DMS53 (cell line): Measurements from ENCODE around the gene EXT2.

ENCODE experiments used
- DNase-seq: peaks from one replicate; lab custom pipeline; 2025; lab: John Stamatoyannopoulos, UW

Gene EXT2

GRCh38 chr11:44095506-44096359 lies at the start of gene EXT2:
Gene EXT2, plus strand, starts transcription at chr11:44095678. Its CDS starts 12,035 bp downstream, at chr11:44107713.
- DNase-seq: peak; percentile 87

GRCh38 chr11:44046182-44046581 lies 49.3 kb upstream of the EXT2 start:
- no peak for DNase-seq

- no peak for DNase-seq
These were observed 48.2 kb upstream of the EXT2 start for GRCh38 chr11:44047298-44047697.

DNA sequence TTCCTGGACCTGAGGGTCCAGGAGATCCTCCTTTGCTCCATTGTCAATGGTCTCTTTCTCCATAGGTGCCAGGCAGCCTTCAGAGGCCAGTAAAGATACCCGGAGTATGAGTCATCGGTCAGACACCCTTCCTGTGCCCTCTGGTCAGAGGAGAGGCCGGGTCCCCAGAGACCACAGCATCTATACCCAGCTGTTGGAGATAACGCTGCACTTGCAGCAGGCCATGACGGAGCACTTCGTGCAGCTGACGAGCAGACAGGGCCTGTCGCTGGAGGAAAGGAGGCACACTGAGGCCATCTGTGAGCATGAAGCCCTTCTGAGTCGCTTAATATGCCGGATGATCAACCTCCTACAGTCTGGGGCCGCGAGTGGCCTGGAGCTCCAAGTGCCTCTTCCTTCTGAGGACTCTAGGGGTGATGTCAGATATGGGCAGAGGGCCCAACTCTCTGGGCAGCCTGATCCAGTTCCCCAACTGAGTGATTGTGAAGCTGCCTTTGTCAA lies 47.5 kb upstream of the EXT2 start, which contains the start of gene ACCSL:
ACCSL (plus strand) TSS at position 51 of the 501 bp plus-strand sequence; CDS start at position 107, 56 bp downstream.
- DNase-seq: no peak

GRCh38 chr11:44049832-44050231 lies 45.6 kb upstream of the EXT2 start:
- DNase-seq: no peak

DNA sequence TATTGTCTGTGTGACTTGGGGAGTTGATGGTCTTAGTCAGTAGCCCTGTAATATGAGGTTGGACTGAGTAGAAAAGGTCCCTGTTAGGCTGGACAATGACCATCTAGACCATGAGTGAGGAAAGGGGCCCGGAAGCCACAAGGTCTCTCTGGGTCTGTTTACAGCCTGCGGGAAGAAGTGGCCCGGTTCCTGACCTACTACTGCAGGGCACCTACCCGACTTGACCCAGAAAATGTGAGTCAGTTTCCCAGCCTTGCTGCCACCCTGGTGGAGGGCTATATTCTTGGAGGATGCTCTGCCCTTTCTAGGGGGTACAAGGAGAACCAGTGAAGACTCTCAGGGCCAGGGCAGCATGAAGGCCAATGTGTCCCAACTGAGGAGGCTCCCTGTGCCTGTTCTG lies 44.3 kb upstream of the EXT2 start:
- DNase-seq: no peak

- no peak for DNase-seq
These were observed 38.1 kb upstream of the EXT2 start for GRCh38 chr11:44057340-44057739.

GRCh38 chr11:44058275-44058674 lies 37.2 kb upstream of the EXT2 start:
- DNase-seq: no peak

GRCh38 chr11:44065161-44065661 lies 30.3 kb upstream of the EXT2 start:
- no peak for DNase-seq

DNA sequence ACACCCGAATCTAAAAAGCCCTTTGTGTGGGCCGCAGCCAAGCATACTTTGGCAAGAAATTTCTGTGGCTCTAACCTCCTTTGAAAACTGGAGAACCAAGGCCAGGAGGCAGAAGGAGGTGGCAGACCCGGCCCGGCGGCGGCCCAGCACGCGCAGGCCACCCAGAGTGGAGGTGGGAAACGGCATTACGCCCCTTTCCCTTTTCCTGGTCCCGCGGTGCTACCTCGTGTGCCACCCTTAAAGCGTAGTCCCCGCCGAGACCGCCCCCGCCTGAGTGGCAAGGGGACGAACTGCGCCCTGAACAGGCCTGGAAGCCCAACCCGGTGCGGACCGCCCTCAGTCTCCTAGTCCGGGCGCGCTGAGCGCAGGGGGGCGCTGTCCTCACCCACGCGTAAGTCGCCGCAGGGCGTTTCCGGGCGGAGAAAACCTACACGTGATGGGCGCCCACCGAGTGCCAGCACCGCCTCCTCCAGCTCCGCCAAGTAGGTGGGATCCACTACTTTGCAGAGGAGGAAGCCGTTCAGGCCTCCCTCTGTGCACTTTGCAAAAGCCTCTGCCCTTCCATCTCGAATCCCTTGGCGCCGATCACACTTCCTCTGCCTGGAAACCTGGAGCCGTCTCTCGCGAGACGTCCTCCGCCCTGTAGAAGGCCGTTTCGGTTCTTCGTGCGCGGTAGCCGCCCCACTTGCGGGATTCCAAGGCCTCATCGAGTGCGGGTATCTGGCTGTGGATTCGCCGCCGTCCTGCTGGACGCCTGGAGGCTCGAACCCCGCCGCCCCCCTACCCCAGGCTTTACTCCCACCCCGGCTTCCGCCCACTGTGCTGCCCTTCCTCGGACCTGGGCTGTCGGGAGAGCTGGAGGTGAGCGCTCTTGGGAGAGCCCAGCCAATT lies 29.4 kb upstream of the EXT2 start, which contains the start of gene ACCS:
ACCS (plus strand) TSS at position 430 of the 891 bp plus-strand sequence. CDS start 1,358 bp downstream, outside the sequence.
- DNase-seq: peak; percentile 94

DNA sequence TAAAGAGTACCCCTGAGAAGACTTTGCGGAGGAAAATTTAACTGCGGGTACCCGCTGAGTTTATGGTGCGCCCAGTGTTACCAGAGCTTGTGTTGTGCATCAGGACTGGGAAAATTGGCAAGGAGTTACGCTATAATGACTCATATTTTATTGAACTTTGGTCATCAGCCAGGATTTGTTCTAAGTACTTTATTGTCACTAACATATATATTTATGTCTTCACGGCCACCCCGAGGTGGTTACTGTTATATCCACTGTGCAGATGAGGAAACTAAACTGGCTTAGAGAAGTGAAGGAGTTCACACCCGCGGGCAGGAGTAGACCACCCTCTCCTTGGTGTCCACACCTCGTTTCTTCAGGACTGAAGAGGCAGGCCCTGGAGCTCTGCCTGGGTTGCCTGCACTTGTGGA lies 28.7 kb upstream of the EXT2 start:
- DNase-seq: peak; percentile 65

DNA sequence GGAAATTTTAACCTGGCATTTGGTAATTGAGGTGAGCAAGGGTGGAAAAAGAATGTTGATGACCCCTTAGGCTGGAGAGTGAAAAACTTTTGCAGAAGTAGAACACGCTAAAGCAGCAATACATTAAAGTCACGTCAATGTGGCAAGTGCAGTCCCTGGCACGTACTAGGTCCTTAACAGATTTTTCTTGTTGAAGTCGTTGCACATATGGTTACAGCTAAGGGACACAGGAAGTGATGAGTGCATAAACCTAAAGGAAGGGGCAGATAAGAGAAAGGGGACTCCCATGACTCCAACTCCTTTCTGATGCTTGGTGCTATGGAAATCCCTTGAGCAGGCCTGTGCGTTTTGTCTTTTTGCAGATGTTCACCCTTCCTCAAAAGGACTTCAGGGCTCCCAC lies 28.2 kb upstream of the EXT2 start:
- no peak for DNase-seq

GRCh38 chr11:44068180-44068579 lies 27.3 kb upstream of the EXT2 start:
- DNase-seq: no peak

DNA sequence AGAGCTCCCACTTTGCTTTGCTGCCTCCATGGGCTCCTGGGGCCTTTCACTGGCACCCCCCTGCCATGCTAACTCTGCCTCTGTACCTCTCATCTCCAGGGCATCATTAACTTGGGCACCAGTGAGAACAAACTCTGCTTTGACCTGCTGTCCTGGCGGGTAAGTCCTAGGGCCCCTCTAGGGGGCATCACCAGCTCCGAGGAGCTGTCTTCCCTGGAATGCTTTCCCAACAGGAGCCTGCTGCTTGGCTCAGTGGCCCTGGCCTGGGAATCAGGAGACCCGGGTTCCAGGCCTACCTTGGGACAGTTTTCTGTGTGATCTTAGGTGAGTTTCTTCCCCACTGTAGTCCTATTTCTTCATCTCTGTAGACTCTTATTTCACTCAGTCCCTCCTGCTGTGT lies 24.3 kb upstream of the EXT2 start:
- DNase-seq: no peak

DNA sequence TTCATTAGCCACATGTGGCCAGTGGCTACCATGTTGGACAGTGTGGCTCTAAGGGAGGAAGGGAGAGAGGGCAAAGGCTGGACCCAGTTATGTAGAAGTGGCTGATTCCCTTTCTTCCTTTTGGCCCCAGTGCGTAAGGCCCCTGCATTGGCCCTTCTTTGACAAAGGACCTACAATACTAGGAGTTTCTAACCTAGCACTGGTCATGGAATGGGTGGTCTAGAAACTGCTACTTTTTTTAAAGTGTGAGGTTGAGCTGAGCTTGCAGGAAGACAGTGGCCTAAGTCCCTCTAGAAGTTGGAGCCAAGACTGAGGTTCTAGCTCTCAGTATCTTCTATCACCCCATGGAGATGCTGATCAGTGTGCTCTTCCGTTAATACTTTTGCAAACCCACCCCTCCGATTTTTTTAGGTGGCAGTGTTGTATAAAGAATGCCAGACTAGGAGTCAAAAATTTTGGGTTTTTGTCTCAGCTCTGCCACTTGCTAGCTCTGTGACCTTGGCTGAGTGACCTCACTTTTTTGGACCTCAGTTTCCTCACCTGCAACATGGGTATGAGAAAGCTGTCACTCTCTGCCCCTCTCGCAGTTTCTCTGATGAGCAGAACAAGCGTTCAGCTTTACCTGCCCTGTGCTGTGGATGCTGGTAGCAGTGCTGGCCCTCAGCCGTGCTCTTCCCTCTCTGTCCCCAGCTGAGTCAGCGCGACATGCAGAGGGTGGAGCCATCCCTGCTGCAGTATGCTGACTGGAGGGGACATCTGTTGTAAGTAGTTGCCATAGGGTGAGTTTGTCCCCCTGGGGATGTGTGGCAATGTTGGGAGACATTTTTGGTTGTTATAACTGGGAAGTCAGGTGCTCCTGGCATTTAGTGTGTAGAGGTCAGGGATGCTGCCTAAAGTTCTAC lies 22.5 kb upstream of the EXT2 start:
- no peak for DNase-seq

GRCh38 chr11:44078794-44079193 lies 16.7 kb upstream of the EXT2 start:
- DNase-seq: no peak

DNA sequence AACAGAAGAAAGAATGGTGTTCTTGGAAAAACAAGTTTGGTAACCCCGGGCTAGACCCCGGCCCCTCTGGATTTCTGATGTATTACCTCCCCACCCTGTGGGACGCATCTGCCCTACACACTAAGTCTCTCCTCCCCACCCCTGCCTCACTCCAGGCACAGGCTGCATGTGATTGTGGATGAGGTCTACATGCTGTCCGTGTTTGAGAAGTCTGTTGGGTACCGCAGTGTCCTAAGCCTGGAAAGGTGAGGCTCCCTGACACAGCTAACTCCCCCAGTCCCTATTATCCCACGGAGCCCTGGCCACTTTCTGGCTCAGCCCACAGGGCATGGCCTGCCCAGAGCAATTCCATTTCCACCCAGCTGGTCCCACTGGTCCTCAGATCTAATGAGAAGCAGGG lies 16.1 kb upstream of the EXT2 start:
- no peak for DNase-seq

- no peak for DNase-seq
These were observed 14.5 kb upstream of the EXT2 start for GRCh38 chr11:44080951-44081350.

- DNase-seq: no peak
These were observed 12.8 kb upstream of the EXT2 start for GRCh38 chr11:44082645-44083044.

DNA sequence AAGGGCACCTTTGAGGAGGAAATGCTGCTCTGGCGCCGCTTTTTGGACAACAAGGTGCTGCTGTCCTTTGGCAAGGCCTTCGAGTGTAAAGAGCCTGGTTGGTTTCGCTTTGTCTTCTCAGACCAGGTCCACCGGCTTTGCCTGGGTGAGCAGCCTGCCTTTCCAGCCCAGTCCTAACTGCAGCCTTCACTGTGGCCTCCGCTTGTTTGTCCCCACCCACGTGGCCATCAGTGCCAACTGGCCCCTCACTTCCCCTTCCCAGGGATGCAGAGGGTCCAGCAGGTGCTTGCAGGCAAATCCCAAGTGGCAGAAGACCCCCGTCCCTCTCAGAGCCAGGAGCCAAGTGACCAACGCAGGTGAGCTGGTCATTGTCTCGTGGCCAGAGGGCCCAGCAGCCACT lies 12.0 kb upstream of the EXT2 start:
- DNase-seq: no peak

- no peak for DNase-seq
These were observed 11.6 kb upstream of the EXT2 start for GRCh38 chr11:44083906-44084305.
